Mesenchymal stem cell (in vitro differentiated cells and primary cell): ENCODE measurements around the gene PABPN1L.

ENCODE experiments used
- DNase-seq: peaks from one replicate; pipeline ENCODE4 v3.0.0-alpha.2; 2013
- H2AFZ ChIP-seq: one replicate; pipeline ENCODE4 v1.6.1; 2013; ENCODE audit warnings: low read depth, mild to moderate bottlenecking, control low read depth, inconsistent platforms, low read length, moderate library complexity
- H2AK5ac ChIP-seq: 2 replicates; pipeline ENCODE4 v1.6.1; 2013; ENCODE audit warnings: low read length, moderate library complexity, mild to moderate bottlenecking, inconsistent platforms; ENCODE audit not compliant: severe bottlenecking
- H2BK120ac ChIP-seq: one replicate; pipeline ENCODE4 v1.6.1; 2013; ENCODE audit warnings: low read depth, mild to moderate bottlenecking, inconsistent platforms, low read length, moderate library complexity
- H2BK12ac ChIP-seq, 2 experiments: one replicate each; pipeline ENCODE4 v1.6.1; 2013; ENCODE audit warnings: inconsistent platforms in 2 of 2, low read length in 2 of 2, mild to moderate bottlenecking in 2 of 2, moderate library complexity in 2 of 2, control low read depth in 1 of 2
- H2BK15ac ChIP-seq: one replicate; pipeline ENCODE4 v1.6.1; 2013; ENCODE audit warnings: mild to moderate bottlenecking, low read depth, inconsistent platforms; ENCODE audit not compliant: poor library complexity, severe bottlenecking
- H2BK5ac ChIP-seq: 2 replicates; pipeline ENCODE4 v1.6.1; 2013; ENCODE audit warnings: low read depth, mild to moderate bottlenecking, low read length, control low read depth, inconsistent platforms; ENCODE audit not compliant: poor library complexity, severe bottlenecking
- H3K14ac ChIP-seq, 2 experiments: one replicate each; pipeline ENCODE4 v1.6.1; 2013; ENCODE audit warnings: inconsistent platforms in 2 of 2, low read length in 2 of 2, control low read depth in 1 of 2, mild to moderate bottlenecking in 1 of 2, moderate library complexity in 1 of 2
- H3K18ac ChIP-seq, 2 experiments: one replicate each; pipeline ENCODE4 v1.6.1; 2013; ENCODE audit warnings: inconsistent platforms in 2 of 2, low read length in 2 of 2, control low read depth in 1 of 2, low read depth in 1 of 2, mild to moderate bottlenecking in 1 of 2
- H3K23ac ChIP-seq, 2 experiments: one replicate each; pipeline ENCODE4 v1.6.1; 2013; ENCODE audit warnings: inconsistent platforms in 2 of 2, low read length in 2 of 2, mild to moderate bottlenecking in 2 of 2, moderate library complexity in 2 of 2, control low read depth in 1 of 2
- H3K27ac ChIP-seq: 2 replicates; pipeline ENCODE4 v1.5.1; 2013; ENCODE audit warnings: mild to moderate bottlenecking, moderate library complexity, low read length, control low read depth, inconsistent platforms; ENCODE audit not compliant: poor library complexity, severe bottlenecking
- H3K27me3 ChIP-seq, 2 experiments: 2 replicates each; pipeline versions ENCODE4 v1.6.1 to v1.7.0; 2013; ENCODE audit warnings: low read length in 2 of 2, mild to moderate bottlenecking in 2 of 2, moderate library complexity in 2 of 2, control low read depth in 1 of 2, inconsistent platforms in 1 of 2; ENCODE audit not compliant: control insufficient read depth in 1 of 2, insufficient read depth in 1 of 2
- H3K36me3 ChIP-seq, 2 experiments: 2 replicates each; pipeline versions ENCODE4 v1.6.1 to v1.7.0; 2013; ENCODE audit warnings: low read length in 2 of 2, control low read depth in 1 of 2, inconsistent platforms in 1 of 2, low read depth in 1 of 2, mild to moderate bottlenecking in 1 of 2; ENCODE audit not compliant: insufficient read depth in 2 of 2, control insufficient read depth in 1 of 2
- H3K4ac ChIP-seq, 2 experiments: one replicate each; pipeline ENCODE4 v1.6.1; 2013; ENCODE audit warnings: inconsistent platforms in 2 of 2, low read length in 2 of 2, mild to moderate bottlenecking in 2 of 2, moderate library complexity in 2 of 2, control low read depth in 1 of 2, low read depth in 1 of 2
- H3K4me1 ChIP-seq: 2 replicates; pipeline ENCODE4 v1.6.1; 2013; ENCODE audit warnings: low read depth, low read length, control low read depth; ENCODE audit not compliant: control insufficient read depth, insufficient read depth
- H3K4me2 ChIP-seq: 2 replicates; pipeline ENCODE4 v1.6.1; 2013; ENCODE audit warnings: low read length, mild to moderate bottlenecking, inconsistent platforms; ENCODE audit not compliant: poor library complexity, severe bottlenecking
- H3K4me3 ChIP-seq, 2 experiments: 2 replicates each; pipeline versions ENCODE4 v1.5.1 to v1.7.0; 2013; ENCODE audit warnings: low read length in 2 of 2, mild to moderate bottlenecking in 2 of 2, control low read depth in 1 of 2, low read depth in 1 of 2; ENCODE audit not compliant: insufficient read depth in 1 of 2
- H3K79me1 ChIP-seq: replicated peaks from 2 replicates; pipeline ENCODE4 v1.6.1; 2013; ENCODE audit warnings: mild to moderate bottlenecking, control low read depth, low read length, inconsistent platforms; ENCODE audit not compliant: poor library complexity, severe bottlenecking
- H3K9ac ChIP-seq: 2 replicates; pipeline ENCODE4 v1.7.0; 2013; ENCODE audit warnings: mild to moderate bottlenecking, low read length, moderate library complexity
- H3K9me3 ChIP-seq: 2 replicates; pipeline ENCODE4 v1.7.0; 2013; ENCODE audit warnings: mild to moderate bottlenecking, low read length; ENCODE audit not compliant: control insufficient read depth
- H4K8ac ChIP-seq: one replicate; pipeline ENCODE4 v1.6.1; 2013; ENCODE audit warnings: inconsistent platforms, mild to moderate bottlenecking, low read length, moderate library complexity
- H4K91ac ChIP-seq: one replicate; pipeline ENCODE4 v1.6.1; 2013; ENCODE audit warnings: mild to moderate bottlenecking, low read length, inconsistent platforms
- WGBS: methylation state at CpG from one replicate; pipeline ENCODE4 v1.1.7; 2013; ENCODE audit warnings: mixed read lengths; 5-methylcytosine and 5-hydroxymethylcytosine counted together

PABPN1L gene

DNA sequence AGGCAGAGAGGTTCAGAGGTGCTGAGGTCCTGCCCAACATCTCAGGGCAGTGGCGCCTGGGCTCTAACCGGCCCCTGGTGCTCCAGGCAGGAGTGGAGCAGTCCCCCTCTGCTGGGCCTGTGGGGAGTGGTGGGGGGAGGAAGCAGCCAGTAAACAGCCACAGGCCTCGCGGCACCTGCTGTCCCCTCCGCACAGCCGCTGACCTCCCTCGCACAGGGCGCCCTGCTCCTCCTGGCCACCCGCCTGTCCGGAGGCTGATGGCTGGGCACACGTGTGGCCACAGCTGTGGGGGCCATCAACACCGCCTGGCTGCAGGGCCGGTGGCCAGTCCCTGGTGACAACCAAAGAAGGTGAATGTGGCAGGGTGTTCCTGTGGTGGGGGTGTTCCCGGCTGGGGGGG is 36.8 kb upstream of the PABPN1L start:
- H3K4me1 ChIP-seq, result peaks cover 7% of the 10 kb centered on the region
- H3K27ac ChIP-seq, result no peak overlapping the region
- H3K9me3 ChIP-seq, result no peaks in the 10 kb centered on the region
- no peak overlapping the region for H2BK5ac ChIP-seq
- H2BK12ac ChIP-seq, result no peak overlapping the region
- H3K14ac ChIP-seq, result no peak overlapping the region
- no peak overlapping the region for H3K9ac ChIP-seq
- no peak overlapping the region for H3K23ac ChIP-seq
- H3K18ac ChIP-seq, result no peak overlapping the region
- H4K91ac ChIP-seq, result no peak overlapping the region
- H3K79me1 ChIP-seq, result no peaks in the 10 kb centered on the region
- no peak overlapping the region for H3K4me3 ChIP-seq
- DNase-seq, result no peak
- H2AK5ac ChIP-seq, result no peak overlapping the region
- H2AFZ ChIP-seq, result no peak overlapping the region
- H3K4me2 ChIP-seq, result no peak overlapping the region
- peaks cover 9 to 36% of the 10 kb centered on the region in 2 experiments for H3K27me3 ChIP-seq
- no peak overlapping the region for H2BK120ac ChIP-seq
- WGBS, result 97% methylated on average over 11 of the region's 14 CpGs
- no peak overlapping the region for H3K4ac ChIP-seq
- no peaks in the 10 kb centered on the region for H3K36me3 ChIP-seq
- no peak overlapping the region for H4K8ac ChIP-seq
- no peak overlapping the region for H2BK15ac ChIP-seq

DNA sequence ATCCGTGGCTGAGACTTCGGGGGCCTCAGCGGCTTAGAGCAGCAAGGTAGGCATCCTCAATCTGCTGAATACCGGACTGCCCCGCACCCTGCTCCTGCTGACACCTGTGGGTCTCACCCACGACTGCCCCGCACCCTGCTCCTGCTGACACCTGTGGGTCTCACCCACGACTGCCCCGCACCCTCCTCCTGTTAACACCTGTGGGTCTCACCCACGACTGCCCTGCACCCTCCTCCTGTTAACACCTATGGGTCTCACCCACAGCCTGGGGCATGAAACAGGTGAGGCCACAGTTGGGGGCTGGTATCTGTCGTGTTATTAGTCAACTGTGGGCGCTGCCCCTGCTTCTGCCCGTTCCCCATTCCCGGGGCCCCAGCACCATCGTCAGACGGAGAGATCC is 36.3 kb upstream of the PABPN1L start:
- H2AK5ac ChIP-seq, result no peak overlapping the region
- no peak overlapping the region for H4K91ac ChIP-seq
- peaks cover 4% of the 10 kb centered on the region for H3K4me1 ChIP-seq
- DNase-seq, result no peak
- no peak overlapping the region for H2AFZ ChIP-seq
- H4K8ac ChIP-seq, result no peak overlapping the region
- H3K9me3 ChIP-seq, result no peaks in the 10 kb centered on the region
- no peak overlapping the region for H2BK15ac ChIP-seq
- H2BK120ac ChIP-seq, result no peak overlapping the region
- no peak overlapping the region for H3K4me3 ChIP-seq
- H3K36me3 ChIP-seq, result no peaks in the 10 kb centered on the region
- no peak overlapping the region for H3K18ac ChIP-seq
- no peak overlapping the region for H3K14ac ChIP-seq
- H2BK5ac ChIP-seq, result no peak overlapping the region
- H2BK12ac ChIP-seq, result no peak overlapping the region
- H3K4ac ChIP-seq, result no peak overlapping the region
- H3K79me1 ChIP-seq, result no peaks in the 10 kb centered on the region
- H3K9ac ChIP-seq, result no peak overlapping the region
- WGBS, result 86% methylated on average over 16 of the region's 16 CpGs
- no peak overlapping the region for H3K4me2 ChIP-seq
- no peak overlapping the region for H3K27ac ChIP-seq
- H3K27me3 ChIP-seq, result peaks cover 9 to 37% of the 10 kb centered on the region in 2 experiments
- no peak overlapping the region for H3K23ac ChIP-seq

DNA sequence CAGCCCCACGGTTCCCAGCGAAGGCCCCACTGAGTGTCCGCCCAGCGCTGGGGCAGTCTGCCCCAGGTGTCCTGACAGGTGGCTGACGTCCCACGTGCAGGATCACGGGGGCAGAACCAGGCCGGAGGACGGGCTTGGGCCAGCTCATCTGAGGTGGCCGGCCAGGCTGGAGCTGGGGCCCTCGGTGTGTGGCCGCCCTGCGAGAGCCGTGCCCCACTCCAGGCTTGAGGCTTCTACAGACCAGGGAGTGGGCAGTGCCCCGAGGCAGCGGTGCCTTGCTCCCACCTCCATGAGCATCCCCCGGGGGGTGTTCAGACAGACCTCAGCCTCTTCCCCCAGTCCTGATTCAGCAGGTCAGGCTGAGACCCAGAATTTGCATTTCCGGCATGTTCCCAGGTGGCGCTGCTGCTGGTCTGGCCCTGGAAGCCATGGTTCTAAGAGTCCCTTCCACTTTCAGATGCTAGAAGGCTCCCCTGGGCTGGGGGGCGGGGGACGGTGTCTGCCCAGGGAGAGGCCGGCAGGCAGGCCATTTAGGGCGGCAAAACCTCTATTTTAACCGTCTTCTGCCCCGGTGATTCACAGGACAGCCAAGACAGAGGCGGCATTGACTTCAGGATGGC is 35.4 kb upstream of the PABPN1L start:
- no peak overlapping the region for H3K27ac ChIP-seq
- H3K4ac ChIP-seq, result no peak overlapping the region
- WGBS, result 86% methylated on average over 26 of the region's 26 CpGs
- peaks cover 9 to 42% of the 10 kb centered on the region in 2 experiments for H3K27me3 ChIP-seq
- no peak overlapping the region for H3K9ac ChIP-seq
- H4K91ac ChIP-seq, result no peak overlapping the region
- no peak overlapping the region for H3K4me2 ChIP-seq
- H2BK5ac ChIP-seq, result no peak overlapping the region
- no peak overlapping the region for H3K18ac ChIP-seq
- no peak overlapping the region for H2AK5ac ChIP-seq
- no peaks in the 10 kb centered on the region for H3K9me3 ChIP-seq
- H2BK12ac ChIP-seq, result no peak overlapping the region
- no peak overlapping the region for H4K8ac ChIP-seq
- no peak overlapping the region for H2AFZ ChIP-seq
- DNase-seq, result no peak
- H2BK120ac ChIP-seq, result no peak overlapping the region
- no peak overlapping the region for H2BK15ac ChIP-seq
- H3K79me1 ChIP-seq, result no peaks in the 10 kb centered on the region
- H3K23ac ChIP-seq, result no peak overlapping the region
- H3K14ac ChIP-seq, result no peak overlapping the region
- H3K4me3 ChIP-seq, result no peak overlapping the region
- no peaks in the 10 kb centered on the region for H3K36me3 ChIP-seq
- H3K4me1 ChIP-seq, result peaks cover 2% of the 10 kb centered on the region

DNA sequence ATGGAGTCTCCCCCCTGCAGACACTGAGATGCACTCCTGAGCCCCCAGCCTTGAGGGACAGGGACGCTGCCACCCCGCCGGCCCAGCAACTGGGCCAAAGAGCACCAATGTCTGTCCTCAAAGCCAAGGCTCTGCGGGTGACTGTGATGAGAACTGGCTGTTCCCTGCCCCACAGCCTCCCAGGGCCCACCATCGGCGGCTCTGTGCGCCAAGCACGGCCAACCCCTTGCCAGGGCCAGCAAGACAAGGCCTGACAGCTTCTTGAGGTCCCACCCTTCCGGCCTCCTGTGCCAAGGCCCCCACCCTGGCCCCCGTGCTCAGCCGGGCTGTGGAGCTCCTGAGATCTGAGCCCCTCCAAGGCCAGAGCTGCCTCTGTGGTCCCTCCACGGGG is 34.2 kb upstream of the PABPN1L start:
- H3K9ac ChIP-seq, result no peak overlapping the region
- peaks cover under 1% of the 10 kb centered on the region for H3K4me1 ChIP-seq
- no peak overlapping the region for H3K23ac ChIP-seq
- H2BK5ac ChIP-seq, result no peak overlapping the region
- H3K79me1 ChIP-seq, result no peaks in the 10 kb centered on the region
- H2BK15ac ChIP-seq, result no peak overlapping the region
- H2AFZ ChIP-seq, result no peak overlapping the region
- peaks cover 12 to 32% of the 10 kb centered on the region in 2 experiments for H3K27me3 ChIP-seq
- H4K91ac ChIP-seq, result no peak overlapping the region
- H2BK12ac ChIP-seq, result no peak overlapping the region
- H4K8ac ChIP-seq, result no peak overlapping the region
- H3K4ac ChIP-seq, result no peak overlapping the region
- no peak overlapping the region for H3K18ac ChIP-seq
- WGBS, result 89% methylated on average over 12 of the region's 12 CpGs
- no peak overlapping the region for H2AK5ac ChIP-seq
- DNase-seq, result no peak
- no peak overlapping the region for H2BK120ac ChIP-seq
- H3K14ac ChIP-seq, result no peak overlapping the region
- H3K4me3 ChIP-seq, result no peak overlapping the region
- H3K36me3 ChIP-seq, result no peaks in the 10 kb centered on the region
- H3K9me3 ChIP-seq, result no peaks in the 10 kb centered on the region
- H3K4me2 ChIP-seq, result no peak overlapping the region
- no peak overlapping the region for H3K27ac ChIP-seq
